Measurements from ENCODE around the gene DLG5. TPM values are rescaled to one million over a fixed set of nuclear protein-coding genes. Genes with fewer than 3 reads are reported as not detected.

The DLG5 gene
- total and polyA plus RNA-seq, 10 of the 15 experiments (the other 5 are each of a cell fraction or from before 2014, with no cell fraction given), result 0.18 to 6.6 (median 2.7) TPM

GRCh38 chr10:77800320-77800719 lies 126.2 kb downstream of the DLG5 start (continued):
- TF ChIP-seq ZBTB11 (CRISPR knock-in tag; IDR thresholded peaks at IDR 0.05) (no peak), RB1 (IDR thresholded peaks at IDR 0.05; ENCODE audit: borderline replicate concordance) (no peak), KAT2A (conservative IDR thresholded peaks at IDR 0.05; ENCODE audit: control insufficient read depth, low read depth, low read length) (no peak), E2F4 (IDR thresholded peaks at IDR 0.05; ENCODE audit: low read depth, low read length) (no peak), IRF5 (IDR thresholded peaks at IDR 0.05; ENCODE audit: borderline replicate concordance) (no peak), RELA (IDR thresholded peaks at IDR 0.05; ENCODE audit: borderline replicate concordance, partially characterized antibody) (no peak), RAD51 (IDR thresholded peaks at IDR 0.05) (no peak), MYC (IDR thresholded peaks at IDR 0.05; ENCODE audit: insufficient read depth, insufficient read length, insufficient replicate concordance, low read length, severe bottlenecking) (no peak), HDAC6 (IDR thresholded peaks at IDR 0.05; ENCODE audit: unreplicated experiment) (no peak)
